Measurements from ENCODE around the gene RPP25L. TPM values are rescaled to one million over a fixed set of nuclear protein-coding genes. Genes with fewer than 3 reads are reported as not detected.

RPP25L gene
- total RNA-seq, 1 donor from 2014 or later = 31.4 TPM

- TF ChIP-seq, protein P1, sequence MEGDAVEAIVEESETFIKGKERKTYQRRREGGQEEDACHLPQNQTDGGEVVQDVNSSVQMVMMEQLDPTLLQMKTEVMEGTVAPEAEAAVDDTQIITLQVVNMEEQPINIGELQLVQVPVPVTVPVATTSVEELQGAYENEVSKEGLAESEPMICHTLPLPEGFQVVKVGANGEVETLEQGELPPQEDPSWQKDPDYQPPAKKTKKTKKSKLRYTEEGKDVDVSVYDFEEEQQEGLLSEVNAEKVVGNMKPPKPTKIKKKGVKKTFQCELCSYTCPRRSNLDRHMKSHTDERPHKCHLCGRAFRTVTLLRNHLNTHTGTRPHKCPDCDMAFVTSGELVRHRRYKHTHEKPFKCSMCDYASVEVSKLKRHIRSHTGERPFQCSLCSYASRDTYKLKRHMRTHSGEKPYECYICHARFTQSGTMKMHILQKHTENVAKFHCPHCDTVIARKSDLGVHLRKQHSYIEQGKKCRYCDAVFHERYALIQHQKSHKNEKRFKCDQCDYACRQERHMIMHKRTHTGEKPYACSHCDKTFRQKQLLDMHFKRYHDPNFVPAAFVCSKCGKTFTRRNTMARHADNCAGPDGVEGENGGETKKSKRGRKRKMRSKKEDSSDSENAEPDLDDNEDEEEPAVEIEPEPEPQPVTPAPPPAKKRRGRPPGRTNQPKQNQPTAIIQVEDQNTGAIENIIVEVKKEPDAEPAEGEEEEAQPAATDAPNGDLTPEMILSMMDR (IDR thresholded peaks at IDR 0.05) = no peak
- TF ChIP-seq POLR2A (IDR thresholded peaks at IDR 0.05) = no peak
- TF ChIP-seq POLR2AphosphoS5 (IDR thresholded peaks at IDR 0.05; ENCODE audit: insufficient read depth in 1 of 2, low read depth in 1 of 2) = no peak
- H3K4me1 ChIP-seq = peaks cover 28% of the 10 kb centered on the region
- H3K36me3 ChIP-seq = no peaks in the 10 kb centered on the region
- H3K27ac ChIP-seq = no peak overlapping the region
- no peak for DNase-seq (ENCODE audit: extremely low spot score in 2 of 2)
- H3K9me3 ChIP-seq = no peaks in the 10 kb centered on the region
- H3K4me3 ChIP-seq = peak overlapping the region in 1 of 2 donors; percentile 21
- intact Hi-C loops (cut with DNase I) = no loop called here
- H3K27me3 ChIP-seq = peaks cover 20% of the 10 kb centered on the region
Measured at GRCh38 chr9:34623374-34624235, 11.7 kb upstream of the RPP25L start.

DNA sequence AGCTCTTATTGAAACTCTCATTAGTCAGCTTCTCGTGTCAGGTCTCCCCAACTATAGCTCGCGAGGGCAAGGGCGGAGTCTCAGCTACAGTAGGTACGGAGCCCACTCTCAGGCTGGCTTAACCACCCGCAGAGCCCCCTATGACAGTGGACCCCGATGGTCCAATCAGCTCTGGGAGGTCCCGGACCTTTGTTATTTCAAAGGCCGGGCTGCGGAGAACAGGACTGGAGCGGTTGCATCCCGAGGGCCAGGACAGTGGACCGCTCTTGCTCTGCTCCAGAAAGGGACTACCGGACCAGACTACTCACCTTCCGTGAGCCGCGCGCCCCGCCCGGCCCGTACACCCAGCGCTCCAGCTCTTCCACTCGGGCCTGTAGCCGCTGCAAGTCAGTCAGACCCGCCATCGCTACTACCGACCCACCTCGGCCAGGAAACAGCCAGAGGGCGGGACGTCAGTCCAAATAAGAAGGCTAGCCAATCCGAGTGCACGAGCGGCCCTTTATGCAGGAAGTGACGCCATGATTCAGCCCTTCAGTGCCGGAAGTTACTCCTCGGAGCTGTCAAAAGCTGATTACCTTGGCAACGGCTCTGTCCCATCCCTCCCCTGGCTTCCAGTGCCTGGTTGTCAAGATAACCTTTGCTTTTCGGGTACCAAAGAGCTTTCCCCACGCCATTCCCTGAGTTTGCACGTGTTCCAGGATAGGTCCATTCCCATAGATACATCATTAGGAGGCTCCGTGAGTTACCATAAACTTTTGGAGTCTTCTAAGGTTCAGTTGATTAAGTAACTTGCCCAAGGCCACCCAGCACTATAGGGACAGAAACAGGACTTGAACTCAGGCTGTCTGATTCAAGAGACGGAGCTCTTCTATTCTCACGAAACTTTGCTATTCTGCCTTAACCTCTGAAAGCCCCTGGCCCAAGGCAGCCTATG is 8.4 kb upstream of the RPP25L start, which contains the start of gene DCTN3:
Gene DCTN3 (minus strand): TSS at position 435 of the 934 bp plus-strand sequence. CDS start 31 bp downstream, at position 404.
- no peaks in the 10 kb centered on the region for H3K9me3 ChIP-seq
- H3K27ac ChIP-seq = peak within 1 kb of the TSS; percentile 54
- peak in 1 of 2 donors; percentile 95 for DNase-seq (ENCODE audit: extremely low spot score in 2 of 2)
- intact Hi-C loops (cut with DNase I) = no loop called here
- peaks cover 12% of the 10 kb centered on the region for H3K27me3 ChIP-seq
- TF ChIP-seq, protein P1 (IDR thresholded peaks at IDR 0.05) = peak in 1 of 3 experiments; percentile 23
- TF ChIP-seq POLR2AphosphoS5 (IDR thresholded peaks at IDR 0.05; ENCODE audit: insufficient read depth in 1 of 2, low read depth in 1 of 2) (peak; percentile 67 to 91), POLR2A (IDR thresholded peaks at IDR 0.05) (no peak)
- H3K4me1 ChIP-seq = peaks cover 28% of the 10 kb centered on the region
- peak within 1 kb of the TSS; percentile 68 to 81 for H3K4me3 ChIP-seq
- H3K36me3 ChIP-seq = peaks cover 0 to 32% of the 10 kb centered on the region in 2 donors

- H3K4me1 ChIP-seq = peaks cover 37% of the 10 kb centered on the region
- H3K4me3 ChIP-seq = no peak overlapping the region
- H3K27me3 ChIP-seq = no peaks in the 10 kb centered on the region
- TF ChIP-seq POLR2A (IDR thresholded peaks at IDR 0.05) (no peak), POLR2AphosphoS5 (IDR thresholded peaks at IDR 0.05; ENCODE audit: insufficient read depth in 1 of 2, low read depth in 1 of 2) (no peak)
- TF ChIP-seq, protein P1 (IDR thresholded peaks at IDR 0.05) = no peak
- no peaks in the 10 kb centered on the region for H3K9me3 ChIP-seq
- DNase-seq (ENCODE audit: extremely low spot score in 2 of 2) = no peak
- H3K36me3 ChIP-seq = peaks cover 0 to 41% of the 10 kb centered on the region in 2 donors
- H3K27ac ChIP-seq = no peak overlapping the region
- intact Hi-C loops (cut with DNase I) = no loop called here
Measured at GRCh38 chr9:34615132-34615531, 3.2 kb upstream of the RPP25L start.

- Histone ChIP-seq H3K4me1 (peaks cover 23% of the 10 kb centered on the region), H3K9me3 (no peaks in the 10 kb centered on the region), H3K27ac (peak overlapping the region; percentile 94), H3K36me3 (peaks cover 0 to 35% of the 10 kb centered on the region in 2 donors), H3K4me3 (peak overlapping the region; percentile 75 to 85), H3K27me3 (no peaks in the 10 kb centered on the region)
- DNase-seq (ENCODE audit: extremely low spot score in 2 of 2) = no peak
- TF ChIP-seq POLR2AphosphoS5 (IDR thresholded peaks at IDR 0.05; ENCODE audit: insufficient read depth in 1 of 2, low read depth in 1 of 2) = peak in 1 of 2 donors; percentile 16
- TF ChIP-seq, protein P1 (IDR thresholded peaks at IDR 0.05) = peak; percentile 58 to 88 (median 69)
- no peak for TF ChIP-seq POLR2A (IDR thresholded peaks at IDR 0.05)
- intact Hi-C loops (cut with DNase I) = loop anchor here (2.0 kb wide), 1 partner anchor 22 kb away; no protein-coding TSS in a partner anchor
Measured at GRCh38 chr9:34612788-34613390, 992 bp upstream of the RPP25L start.
